Measurements from ENCODE around the gene TSPAN12. TPM values are rescaled to one million over a fixed set of nuclear protein-coding genes. Genes with fewer than 3 reads are reported as not detected.

TSPAN12 gene
- total and polyA plus RNA-seq, 7 donors, result 1.5 to 3.8 (median 2.3) TPM

DNA sequence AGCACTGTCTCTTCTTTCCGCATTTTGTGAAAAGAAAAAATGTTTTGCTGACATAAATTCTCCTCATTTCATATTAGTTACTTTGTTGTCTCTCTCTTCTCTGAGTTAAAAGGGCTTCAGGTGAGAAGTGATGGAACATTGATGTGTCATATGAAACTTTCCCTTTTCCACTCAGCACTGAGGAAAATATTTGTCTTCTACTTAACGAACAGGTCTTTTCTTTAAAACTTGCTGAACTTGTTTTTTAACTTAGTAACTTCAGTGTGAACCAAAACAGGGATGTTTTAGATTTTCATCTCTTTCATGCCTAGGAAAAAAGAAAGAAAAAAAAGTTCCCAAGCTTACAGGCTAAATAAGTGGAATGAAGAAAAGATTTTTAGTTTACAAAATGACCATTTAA lies 19.0 kb upstream of the TSPAN12 start:
- Histone ChIP-seq H3K9me3 (no peaks in the 10 kb centered on the region), H3K4me3 (no peak overlapping the region), H3K36me3 (ENCODE audit: insufficient read depth in 1 of 2, low read depth in 1 of 2) (no peaks in the 10 kb centered on the region), H3K4me1 (no peaks in the 10 kb centered on the region), H3K27ac (no peak overlapping the region), H3K27me3 (ENCODE audit: insufficient read depth in 3 of 3, low read length in 2 of 3) (no peaks in the 10 kb centered on the region)
- WGBS, 3 donors, result 80 to 87% (median 84%) methylated on average over 2 of the region's 2 CpGs
- TF ChIP-seq, protein P1, sequence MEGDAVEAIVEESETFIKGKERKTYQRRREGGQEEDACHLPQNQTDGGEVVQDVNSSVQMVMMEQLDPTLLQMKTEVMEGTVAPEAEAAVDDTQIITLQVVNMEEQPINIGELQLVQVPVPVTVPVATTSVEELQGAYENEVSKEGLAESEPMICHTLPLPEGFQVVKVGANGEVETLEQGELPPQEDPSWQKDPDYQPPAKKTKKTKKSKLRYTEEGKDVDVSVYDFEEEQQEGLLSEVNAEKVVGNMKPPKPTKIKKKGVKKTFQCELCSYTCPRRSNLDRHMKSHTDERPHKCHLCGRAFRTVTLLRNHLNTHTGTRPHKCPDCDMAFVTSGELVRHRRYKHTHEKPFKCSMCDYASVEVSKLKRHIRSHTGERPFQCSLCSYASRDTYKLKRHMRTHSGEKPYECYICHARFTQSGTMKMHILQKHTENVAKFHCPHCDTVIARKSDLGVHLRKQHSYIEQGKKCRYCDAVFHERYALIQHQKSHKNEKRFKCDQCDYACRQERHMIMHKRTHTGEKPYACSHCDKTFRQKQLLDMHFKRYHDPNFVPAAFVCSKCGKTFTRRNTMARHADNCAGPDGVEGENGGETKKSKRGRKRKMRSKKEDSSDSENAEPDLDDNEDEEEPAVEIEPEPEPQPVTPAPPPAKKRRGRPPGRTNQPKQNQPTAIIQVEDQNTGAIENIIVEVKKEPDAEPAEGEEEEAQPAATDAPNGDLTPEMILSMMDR (IDR thresholded peaks at IDR 0.05), result no peak
- ATAC-seq (no peak), DNase-seq (no peak)
- intact Hi-C loops (cut with DNase I), result no loop called here

DNA sequence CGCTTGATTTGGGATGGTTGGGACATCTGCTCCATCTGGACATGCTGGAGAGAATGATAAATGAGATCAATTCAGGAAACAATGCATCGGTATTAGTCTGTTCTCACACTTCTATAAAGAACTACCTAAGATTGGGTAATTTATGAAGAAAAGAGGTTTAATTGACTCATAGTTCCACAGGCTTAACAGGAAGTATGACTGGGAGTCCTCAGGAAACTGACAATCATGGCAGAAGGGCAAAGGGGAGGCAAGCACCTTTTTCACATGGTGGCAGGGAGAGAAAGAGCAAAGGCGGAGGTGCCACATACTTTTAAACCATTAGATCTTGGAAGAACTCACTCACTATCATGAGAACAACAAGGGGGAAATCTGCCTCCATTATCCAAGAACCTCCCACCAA lies 16.8 kb upstream of the TSPAN12 start:
- Histone ChIP-seq H3K27ac (no peak overlapping the region), H3K27me3 (ENCODE audit: insufficient read depth in 3 of 3, low read length in 2 of 3) (no peaks in the 10 kb centered on the region), H3K9me3 (no peaks in the 10 kb centered on the region), H3K4me1 (no peaks in the 10 kb centered on the region), H3K36me3 (ENCODE audit: insufficient read depth in 1 of 2, low read depth in 1 of 2) (no peaks in the 10 kb centered on the region), H3K4me3 (no peak overlapping the region)
- ATAC-seq, result no peak
- intact Hi-C loops (cut with DNase I), result no loop called here
- WGBS, 3 donors, result 78 to 82% (median 79%) methylated on average over 3 of the region's 3 CpGs
- TF ChIP-seq, protein P1 (IDR thresholded peaks at IDR 0.05), result no peak
- DNase-seq, result no peak

DNA sequence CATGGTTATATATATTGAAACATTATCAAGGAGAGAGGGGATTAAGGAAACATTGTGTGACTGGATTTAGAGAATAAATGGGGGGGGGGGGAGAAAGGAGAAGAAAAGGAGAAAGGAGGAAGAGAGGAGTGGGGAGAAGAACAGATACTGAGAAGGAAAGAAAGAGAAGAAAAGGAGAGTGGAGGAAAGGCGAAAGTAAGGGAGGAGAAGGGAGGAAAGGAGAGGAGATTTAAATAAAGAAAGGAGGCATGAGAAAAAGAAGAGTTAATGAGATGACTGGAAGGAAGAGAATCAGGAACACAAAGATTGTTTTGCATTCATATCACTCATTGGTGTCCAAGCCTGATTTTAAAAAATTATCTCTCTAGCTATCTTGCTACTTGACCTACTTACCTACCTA lies 16.1 kb upstream of the TSPAN12 start:
- 92 to 100% (median 100%) methylated on average over 1 of the region's 1 CpG for WGBS, 3 donors
- DNase-seq (no peak), ATAC-seq (no peak)
- H3K9me3 ChIP-seq, result no peaks in the 10 kb centered on the region
- no peak overlapping the region for H3K4me3 ChIP-seq
- H3K27ac ChIP-seq, result no peak overlapping the region
- H3K4me1 ChIP-seq, result no peaks in the 10 kb centered on the region
- no peaks in the 10 kb centered on the region for H3K36me3 ChIP-seq (ENCODE audit: insufficient read depth in 1 of 2, low read depth in 1 of 2)
- TF ChIP-seq, protein P1 (IDR thresholded peaks at IDR 0.05), result no peak
- intact Hi-C loops (cut with DNase I), result no loop called here
- H3K27me3 ChIP-seq (ENCODE audit: insufficient read depth in 3 of 3, low read length in 2 of 3), result no peaks in the 10 kb centered on the region

DNA sequence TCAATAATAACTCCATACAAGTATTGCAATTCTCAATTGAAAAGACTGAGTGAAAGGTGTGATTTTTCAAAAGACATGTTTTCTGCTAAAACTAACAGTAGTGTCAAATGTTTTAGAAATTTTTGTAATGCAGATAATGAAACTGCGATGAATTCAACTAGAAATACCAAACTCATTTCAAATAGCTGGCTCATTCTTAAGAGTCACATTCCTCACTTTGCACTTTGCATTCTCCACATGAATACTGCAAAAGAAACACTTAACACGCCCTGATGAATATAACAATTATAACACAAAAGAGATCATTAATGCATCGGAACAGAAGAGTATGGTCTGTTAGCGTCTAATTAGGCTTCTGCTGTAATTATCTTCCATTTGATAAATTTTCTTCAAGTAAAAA lies 15.5 kb upstream of the TSPAN12 start:
- Histone ChIP-seq H3K4me1 (no peaks in the 10 kb centered on the region), H3K9me3 (no peaks in the 10 kb centered on the region), H3K27me3 (ENCODE audit: insufficient read depth in 3 of 3, low read length in 2 of 3) (no peaks in the 10 kb centered on the region), H3K4me3 (no peak overlapping the region), H3K27ac (no peak overlapping the region), H3K36me3 (ENCODE audit: insufficient read depth in 1 of 2, low read depth in 1 of 2) (no peaks in the 10 kb centered on the region)
- 55 to 61% (median 57%) methylated on average over 4 of the region's 4 CpGs for WGBS, 3 donors
- no peak for ATAC-seq
- DNase-seq, result no peak
- TF ChIP-seq, protein P1 (IDR thresholded peaks at IDR 0.05), result no peak
- intact Hi-C loops (cut with DNase I), result no loop called here

DNA sequence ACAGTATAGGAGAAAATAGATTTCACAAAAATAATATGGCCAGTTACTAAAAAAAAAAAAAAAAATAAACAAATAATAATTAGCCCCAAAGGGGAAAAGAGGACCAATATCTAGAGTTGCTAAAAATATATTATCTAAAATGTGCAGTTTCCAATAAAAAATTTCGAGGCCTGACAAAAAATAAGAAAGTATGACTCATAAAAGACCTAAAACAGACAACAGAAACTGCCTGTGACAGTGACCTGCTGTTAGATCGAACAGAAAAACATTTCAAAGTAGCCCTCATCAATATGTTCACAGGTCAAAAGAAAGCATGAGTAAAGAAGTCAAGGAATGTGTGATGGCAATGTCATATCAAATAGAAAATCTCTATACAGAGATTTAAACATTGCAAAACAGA lies 11.8 kb upstream of the TSPAN12 start:
- intact Hi-C loops (cut with DNase I), result no loop called here
- Histone ChIP-seq H3K27me3 (ENCODE audit: insufficient read depth in 3 of 3, low read length in 2 of 3) (no peaks in the 10 kb centered on the region), H3K27ac (no peak overlapping the region), H3K36me3 (ENCODE audit: insufficient read depth in 1 of 2, low read depth in 1 of 2) (no peaks in the 10 kb centered on the region), H3K9me3 (no peaks in the 10 kb centered on the region), H3K4me3 (no peak overlapping the region), H3K4me1 (no peaks in the 10 kb centered on the region)
- no peak for ATAC-seq
- 76 to 88% (median 77%) methylated on average over 2 of the region's 2 CpGs for WGBS, 3 donors
- TF ChIP-seq, protein P1 (IDR thresholded peaks at IDR 0.05), result no peak
- no peak for DNase-seq
